ENCODE data around the gene CDH23.

Gene CDH23

GRCh38 chr10:71737834-71738197, 341.1 kb downstream of the CDH23 start:
- no peak for DNase-seq

- DNase-seq: no peak
Measured at GRCh38 chr10:71739358-71739900, 342.7 kb downstream of the CDH23 start.

GRCh38 chr10:71740069-71740653, 343.4 kb downstream of the CDH23 start:
- no peak for DNase-seq

GRCh38 chr10:71741029-71741428, 344.3 kb downstream of the CDH23 start:
- DNase-seq: no peak

- DNase-seq: no peak
Measured at GRCh38 chr10:71741671-71742070, 345.0 kb downstream of the CDH23 start.

- peak; percentile 51 for DNase-seq
Measured at GRCh38 chr10:71742301-71743088, 345.8 kb downstream of the CDH23 start.

- DNase-seq: no peak
Measured at GRCh38 chr10:71743089-71743838, 346.5 kb downstream of the CDH23 start.

- no peak for DNase-seq
Measured at GRCh38 chr10:71743866-71744265, 347.1 kb downstream of the CDH23 start.

- no peak for DNase-seq
Measured at GRCh38 chr10:71744897-71745663, 348.4 kb downstream of the CDH23 start.

GRCh38 chr10:71745664-71746250, 349.0 kb downstream of the CDH23 start:
- no peak for DNase-seq

GRCh38 chr10:71746344-71747037, 349.8 kb downstream of the CDH23 start:
- DNase-seq: no peak

GRCh38 chr10:71747039-71747531, 350.4 kb downstream of the CDH23 start:
- no peak for DNase-seq

GRCh38 chr10:71747551-71748523, 351.1 kb downstream of the CDH23 start:
- no peak for DNase-seq

GRCh38 chr10:71748671-71749191, 352.0 kb downstream of the CDH23 start:
- peak; percentile 85 for DNase-seq

GRCh38 chr10:71749396-71749795, 352.7 kb downstream of the CDH23 start:
- DNase-seq: no peak

GRCh38 chr10:71750124-71750841, 353.6 kb downstream of the CDH23 start:
- DNase-seq: no peak

- DNase-seq: no peak
Measured at GRCh38 chr10:71750986-71751385, 354.3 kb downstream of the CDH23 start.

- DNase-seq: no peak
Measured at GRCh38 chr10:71751515-71752224, 354.9 kb downstream of the CDH23 start.

All from CD4-positive, alpha-beta T cell treated with Interleukin-4 for 4 hours (primary cell).